ENCODE results near the gene ATP8B3. TPM values are rescaled to one million over a fixed set of nuclear protein-coding genes. Genes with fewer than 3 reads are reported as not detected.

Gene ATP8B3
- total and polyA plus RNA-seq, 10 of the 15 experiments (the other 5 are each of a cell fraction or from before 2014, with no cell fraction given): 0.13 to 1.7 (median 0.52) TPM

DNA sequence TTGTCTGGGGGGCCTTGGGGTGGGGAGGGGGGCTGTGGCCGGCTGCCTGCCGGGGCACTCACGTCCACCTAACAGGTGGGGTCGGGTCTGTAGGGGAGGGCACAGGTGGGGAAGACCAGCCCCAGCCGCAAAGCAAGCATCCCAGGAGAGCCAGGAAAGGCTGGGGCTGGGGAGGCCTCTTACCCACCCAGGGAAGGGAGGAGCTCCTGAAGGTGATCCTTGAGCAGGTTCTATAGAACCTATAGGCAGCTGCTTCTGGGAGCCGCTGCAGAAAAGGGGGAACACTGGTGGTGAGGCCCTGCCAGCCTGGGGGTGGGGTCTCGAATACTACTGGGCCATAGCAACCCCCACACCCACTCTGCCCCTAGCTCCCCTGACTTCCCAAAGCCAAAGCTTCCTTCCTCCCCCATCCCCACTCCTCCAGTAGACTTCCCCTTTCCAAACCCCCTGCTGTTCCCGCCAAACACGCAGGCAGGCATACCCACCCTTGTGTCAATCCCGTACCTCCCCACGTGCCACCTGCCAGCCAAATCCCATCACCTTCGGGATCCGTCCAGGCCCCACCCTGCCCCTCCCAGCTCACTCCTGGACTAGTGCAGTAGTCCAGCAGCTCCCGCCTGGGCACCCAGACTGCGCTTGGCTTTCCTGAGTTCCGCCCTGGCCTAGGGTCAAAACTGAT, 45.7 kb upstream of the ATP8B3 start:
- peak overlapping the region; percentile 97 for H3K4me2 ChIP-seq (ENCODE audit: control insufficient read depth, insufficient read depth)

More for the DNA sequence above, 45.7 kb upstream of the ATP8B3 start:
- Histone ChIP-seq H3K4me1 (ENCODE audit: control insufficient read depth, insufficient read depth, low read length) (peaks cover 20% of the 10 kb centered on the region), H2AFZ (ENCODE audit: control insufficient read depth, low read depth, low read length) (no peak overlapping the region), H3K27ac (ENCODE audit: control insufficient read depth, insufficient read depth) (peak overlapping the region; percentile 87; the same call in 1 of the 2 replicates), H3K79me2 (ENCODE audit: control insufficient read depth, insufficient read depth, low read length) (peaks cover 87% of the 10 kb centered on the region), H3K9me3 (replicated peaks; ENCODE audit: control insufficient read depth, insufficient read depth, low read length) (no peaks in the 10 kb centered on the region), H3K27me3 (replicated peaks in 1 of 2; ENCODE audit: control insufficient read depth in 2 of 2, insufficient read depth in 2 of 2, low read length in 1 of 2) (no peaks in the 10 kb centered on the region), H4K20me1 (ENCODE audit: control insufficient read depth, insufficient read depth) (peaks cover 7% of the 10 kb centered on the region; the same call in 1 of the 2 replicates), H3K4me3 (peak overlapping the region; percentile 82), H3K9ac (ENCODE audit: control insufficient read depth, insufficient read depth, low read length) (peak overlapping the region; percentile 64; the same call in 1 of the 2 replicates), H3K36me3 (ENCODE audit: control insufficient read depth in 2 of 2, insufficient read depth in 2 of 2, low read length in 1 of 2) (peaks cover 0 to 1% of the 10 kb centered on the region in 2 experiments; a peak in 2 of 4 replicates)
- in situ Hi-C loops (cut with MboI): loop anchor here (25.0 kb wide), 1 partner anchor 1505 kb away; the partner anchor contains the start of gene NFIC
- DNase-seq (ENCODE audit: low read depth, low spot score) (no peak), ATAC-seq (no peak), FAIRE-seq (no peak)
- ChIA-PET CTCF (interaction anchor here (0.7 to 2.8 kb wide), 3 partner anchors 9 to 72 kb away, joined by 3 to 11 read pairs (median 3); partner anchors contain the start of gene REXO1), POLR2A (interaction anchor here (0.6 to 2.6 kb wide), 4 partner anchors 11 to 237 kb away, joined by 3 to 15 read pairs (median 6); partner anchors contain the start of genes ADAT3 and SCAMP4), SMC1A (ENCODE audit: uncharacterized antibody, unreplicated experiment) (interaction anchor here (1.2 kb wide), 1 partner anchor 40 kb away, joined by 4 read pairs; no protein-coding TSS in a partner anchor), RAD21 (ENCODE audit: unreplicated experiment) (interaction anchor here (0.7 to 1.5 kb wide), 2 partner anchors 17 to 194 kb away, joined by 3 to 6 read pairs; no protein-coding TSS in a partner anchor)
- no TSS peak for BruUV-seq (replicated peaks)
- intact Hi-C loops (cut with micrococcal nuclease; ENCODE audit: unreplicated experiment): no loop called here
- WGBS (ENCODE audit: insufficient coverage, insufficient replicate concordance, low lambda C conversion rate, missing lambda C conversion rate): 62% methylated on average over 12 of the region's 16 CpGs
- no peak for TF ChIP-seq MEF2A (IDR thresholded peaks at IDR 0.05; ENCODE audit: insufficient read depth, low read depth, low read length)
- no peak for TF ChIP-seq EP300 (IDR thresholded peaks at IDR 0.05; ENCODE audit: borderline replicate concordance in 1 of 2, control insufficient read depth in 1 of 2, low read depth in 2 of 2, low read length in 2 of 2)
- no peak for TF ChIP-seq MYB (IDR thresholded peaks at IDR 0.05; ENCODE audit: borderline replicate concordance, low read depth, low read length)
- no peak for TF ChIP-seq HDGF (IDR thresholded peaks at IDR 0.05)
- no peak for TF ChIP-seq GABPA (IDR thresholded peaks at IDR 0.05; ENCODE audit: low read depth)
- TF ChIP-seq MXI1 (IDR thresholded peaks at IDR 0.05; ENCODE audit: low read depth, low read length): no peak
- TF ChIP-seq YY1 (IDR thresholded peaks at IDR 0.05; ENCODE audit: low read depth, low read length): no peak

Data from GM12878 (cell line).